ENCODE results near the gene XDH. TPM values are rescaled to one million over a fixed set of nuclear protein-coding genes. Genes with fewer than 3 reads are reported as not detected.

Gene XDH
- total RNA-seq, 1 experiment from 2014 or later: 0.08 TPM

- Histone ChIP-seq H3K27ac (ENCODE audit: low read length) (no peak overlapping the region), H3K27me3 (ENCODE audit: control insufficient read depth, insufficient read depth, low read length) (no peaks in the 10 kb centered on the region), H3K4me1 (ENCODE audit: control insufficient read depth, insufficient read depth, low read length) (no peaks in the 10 kb centered on the region), H3K36me3 (ENCODE audit: control insufficient read depth, insufficient read depth, low read length) (no peaks in the 10 kb centered on the region), H3K9me3 (ENCODE audit: control insufficient read depth, insufficient read depth, low read depth, low read length) (no peaks in the 10 kb centered on the region), H3K4me3 (ENCODE audit: low read depth in 2 of 2, low read length in 2 of 2) (no peak overlapping the region)
- POLR2A ChIA-PET: no interaction called here
- intact Hi-C loops (cut with micrococcal nuclease; ENCODE audit: unreplicated experiment): no loop called here
- ATAC-seq: no peak
- in situ Hi-C loops (cut with HindIII; ENCODE audit: low pct_unique_long_range_greater_than_20kb, low sequenced_read_pairs): no loop called here
- DNase-seq (ENCODE audit: low read depth, low spot score): no peak
- CTCF ChIA-PET: no interaction called here
- TF ChIP-seq TCF7L2 (IDR thresholded peaks at IDR 0.05; ENCODE audit: low read depth, low read length) (no peak), CTCF (IDR thresholded peaks at IDR 0.05) (no peak), SIN3A (IDR thresholded peaks at IDR 0.05; ENCODE audit: borderline replicate concordance, insufficient read depth, low read depth, low read length) (no peak), POLR2AphosphoS5 (IDR thresholded peaks at IDR 0.05; ENCODE audit: low read depth, low read length) (no peak)
- TF ChIP-seq, protein P1, sequence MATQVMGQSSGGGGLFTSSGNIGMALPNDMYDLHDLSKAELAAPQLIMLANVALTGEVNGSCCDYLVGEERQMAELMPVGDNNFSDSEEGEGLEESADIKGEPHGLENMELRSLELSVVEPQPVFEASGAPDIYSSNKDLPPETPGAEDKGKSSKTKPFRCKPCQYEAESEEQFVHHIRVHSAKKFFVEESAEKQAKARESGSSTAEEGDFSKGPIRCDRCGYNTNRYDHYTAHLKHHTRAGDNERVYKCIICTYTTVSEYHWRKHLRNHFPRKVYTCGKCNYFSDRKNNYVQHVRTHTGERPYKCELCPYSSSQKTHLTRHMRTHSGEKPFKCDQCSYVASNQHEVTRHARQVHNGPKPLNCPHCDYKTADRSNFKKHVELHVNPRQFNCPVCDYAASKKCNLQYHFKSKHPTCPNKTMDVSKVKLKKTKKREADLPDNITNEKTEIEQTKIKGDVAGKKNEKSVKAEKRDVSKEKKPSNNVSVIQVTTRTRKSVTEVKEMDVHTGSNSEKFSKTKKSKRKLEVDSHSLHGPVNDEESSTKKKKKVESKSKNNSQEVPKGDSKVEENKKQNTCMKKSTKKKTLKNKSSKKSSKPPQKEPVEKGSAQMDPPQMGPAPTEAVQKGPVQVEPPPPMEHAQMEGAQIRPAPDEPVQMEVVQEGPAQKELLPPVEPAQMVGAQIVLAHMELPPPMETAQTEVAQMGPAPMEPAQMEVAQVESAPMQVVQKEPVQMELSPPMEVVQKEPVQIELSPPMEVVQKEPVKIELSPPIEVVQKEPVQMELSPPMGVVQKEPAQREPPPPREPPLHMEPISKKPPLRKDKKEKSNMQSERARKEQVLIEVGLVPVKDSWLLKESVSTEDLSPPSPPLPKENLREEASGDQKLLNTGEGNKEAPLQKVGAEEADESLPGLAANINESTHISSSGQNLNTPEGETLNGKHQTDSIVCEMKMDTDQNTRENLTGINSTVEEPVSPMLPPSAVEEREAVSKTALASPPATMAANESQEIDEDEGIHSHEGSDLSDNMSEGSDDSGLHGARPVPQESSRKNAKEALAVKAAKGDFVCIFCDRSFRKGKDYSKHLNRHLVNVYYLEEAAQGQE (IDR thresholded peaks at IDR 0.05; ENCODE audit: insufficient read depth in 1 of 2, low read depth in 2 of 2, low read length in 1 of 2): no peak
- no TSS peak for BruUV-seq (replicated peaks)
These were observed 15.4 kb upstream of the XDH start for GRCh38 chr2:31429759-31430438.

- DNase-seq (ENCODE audit: low read depth, low spot score) (no peak), ATAC-seq (no peak)
- Histone ChIP-seq H3K27ac (ENCODE audit: low read length) (no peak overlapping the region), H3K27me3 (ENCODE audit: control insufficient read depth, insufficient read depth, low read length) (no peaks in the 10 kb centered on the region), H3K4me1 (ENCODE audit: control insufficient read depth, insufficient read depth, low read length) (no peaks in the 10 kb centered on the region), H3K36me3 (ENCODE audit: control insufficient read depth, insufficient read depth, low read length) (no peaks in the 10 kb centered on the region), H3K9me3 (ENCODE audit: control insufficient read depth, insufficient read depth, low read depth, low read length) (no peaks in the 10 kb centered on the region), H3K4me3 (ENCODE audit: low read depth in 2 of 2, low read length in 2 of 2) (no peak overlapping the region)
- no TSS peak for BruUV-seq (replicated peaks)
- TF ChIP-seq, protein P1 (IDR thresholded peaks at IDR 0.05; ENCODE audit: insufficient read depth in 1 of 2, low read depth in 2 of 2, low read length in 1 of 2): no peak
- TF ChIP-seq POLR2AphosphoS5 (IDR thresholded peaks at IDR 0.05; ENCODE audit: low read depth, low read length) (no peak), TCF7L2 (IDR thresholded peaks at IDR 0.05; ENCODE audit: low read depth, low read length) (no peak), SIN3A (IDR thresholded peaks at IDR 0.05; ENCODE audit: borderline replicate concordance, insufficient read depth, low read depth, low read length) (no peak), CTCF (IDR thresholded peaks at IDR 0.05) (no peak)
- in situ Hi-C loops (cut with HindIII; ENCODE audit: low pct_unique_long_range_greater_than_20kb, low sequenced_read_pairs): no loop called here
- POLR2A ChIA-PET: no interaction called here
- CTCF ChIA-PET: no interaction called here
- intact Hi-C loops (cut with micrococcal nuclease; ENCODE audit: unreplicated experiment): no loop called here
These were observed 14.5 kb upstream of the XDH start for GRCh38 chr2:31429040-31429439.

Data from Panc1 (cell line).